ENCODE measurements around the gene LRRTM2. TPM values are rescaled to one million over a fixed set of nuclear protein-coding genes. Genes with fewer than 3 reads are reported as not detected.

LRRTM2 gene
- total RNA-seq, 1 donor from 2014 or later: 0.13 TPM

- Mint-ChIP-seq H3K27me3 (ENCODE audit: low read depth) (no peaks in the 10 kb centered on the region), H3K4me3 (no peak overlapping the region), H3K4me1 (peaks cover 15% of the 10 kb centered on the region), H3K27ac (no peak overlapping the region), H3K36me3 (peaks cover 62% of the 10 kb centered on the region), H3K9me3 (peaks cover 5% of the 10 kb centered on the region)
- TF ChIP-seq CTCF (IDR thresholded peaks at IDR 0.05; ENCODE audit: unreplicated experiment): no peak
- DNase-seq (ENCODE audit: low spot score in 2 of 2, unreplicated experiment in 2 of 2): no peak
Measured at GRCh38 chr5:138903130-138903775, 28.1 kb upstream of the LRRTM2 start.

DNA sequence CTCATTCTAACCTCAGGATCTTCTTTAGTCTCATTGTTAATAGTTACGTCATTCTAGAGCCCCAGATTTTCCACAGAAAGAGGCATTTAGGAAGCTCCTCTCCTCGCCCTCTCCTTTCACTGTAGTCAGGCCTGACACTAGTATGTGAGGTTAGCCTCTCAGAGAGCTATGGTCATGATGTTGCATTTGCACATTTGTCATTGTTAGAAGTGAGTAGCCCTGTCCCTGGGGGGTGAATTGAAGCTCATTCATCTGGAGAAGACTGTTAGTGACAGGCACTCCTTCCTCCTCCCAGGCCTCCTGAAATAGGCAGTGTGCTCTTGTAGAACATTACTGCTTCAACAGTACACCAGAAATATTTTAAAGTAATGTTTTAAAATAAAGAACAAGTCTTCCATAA, 26.6 kb upstream of the LRRTM2 start:
- no peak overlapping the region for H3K27ac Mint-ChIP-seq
- no peak for DNase-seq (ENCODE audit: low spot score in 2 of 2, unreplicated experiment in 2 of 2)
- H3K36me3 Mint-ChIP-seq: peaks cover 66% of the 10 kb centered on the region
- H3K9me3 Mint-ChIP-seq: peaks cover 5% of the 10 kb centered on the region
- H3K27me3 Mint-ChIP-seq (ENCODE audit: low read depth): no peaks in the 10 kb centered on the region
- no peak for TF ChIP-seq CTCF (IDR thresholded peaks at IDR 0.05; ENCODE audit: unreplicated experiment)
- H3K4me1 Mint-ChIP-seq: peaks cover 15% of the 10 kb centered on the region
- H3K4me3 Mint-ChIP-seq: no peak overlapping the region

- H3K27ac Mint-ChIP-seq: peak overlapping the region; percentile 66
- DNase-seq (ENCODE audit: low spot score in 2 of 2, unreplicated experiment in 2 of 2): no peak
- peaks cover 5% of the 10 kb centered on the region for H3K9me3 Mint-ChIP-seq
- no peak overlapping the region for H3K4me3 Mint-ChIP-seq
- no peak for TF ChIP-seq CTCF (IDR thresholded peaks at IDR 0.05; ENCODE audit: unreplicated experiment)
- H3K4me1 Mint-ChIP-seq: peaks cover 15% of the 10 kb centered on the region
- no peaks in the 10 kb centered on the region for H3K27me3 Mint-ChIP-seq (ENCODE audit: low read depth)
- peaks cover 56% of the 10 kb centered on the region for H3K36me3 Mint-ChIP-seq
Measured at GRCh38 chr5:138900281-138900965, 25.3 kb upstream of the LRRTM2 start.

DNA sequence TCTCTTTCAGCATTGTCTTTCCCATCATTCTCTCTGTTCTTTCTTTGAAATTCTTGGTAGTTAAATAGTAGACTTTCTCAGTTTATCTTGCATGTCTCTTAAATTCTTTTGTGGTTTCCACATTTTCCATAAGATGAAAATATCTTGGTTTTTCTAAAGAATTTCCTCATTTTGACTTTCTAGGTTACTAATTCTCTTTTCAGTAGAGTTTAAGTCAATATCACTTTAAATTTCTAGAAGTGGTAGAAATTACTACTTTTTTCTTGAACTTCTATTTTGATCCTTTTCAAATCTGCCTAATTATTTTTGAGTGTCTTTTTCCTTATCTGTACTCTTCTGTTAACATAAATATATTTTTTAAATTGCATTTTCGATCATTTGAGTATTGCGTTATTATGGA, 23.6 kb upstream of the LRRTM2 start:
- peaks cover 54% of the 10 kb centered on the region for H3K36me3 Mint-ChIP-seq
- H3K9me3 Mint-ChIP-seq: peaks cover 5% of the 10 kb centered on the region
- H3K27me3 Mint-ChIP-seq (ENCODE audit: low read depth): no peaks in the 10 kb centered on the region
- no peak for TF ChIP-seq CTCF (IDR thresholded peaks at IDR 0.05; ENCODE audit: unreplicated experiment)
- no peak for DNase-seq (ENCODE audit: low spot score in 2 of 2, unreplicated experiment in 2 of 2)
- H3K4me3 Mint-ChIP-seq: no peak overlapping the region
- H3K4me1 Mint-ChIP-seq: peaks cover 15% of the 10 kb centered on the region
- H3K27ac Mint-ChIP-seq: no peak overlapping the region

- DNase-seq (ENCODE audit: low spot score in 2 of 2, unreplicated experiment in 2 of 2): no peak
- Mint-ChIP-seq H3K36me3 (peaks cover 50% of the 10 kb centered on the region), H3K27ac (no peak overlapping the region), H3K27me3 (ENCODE audit: low read depth) (no peaks in the 10 kb centered on the region), H3K4me1 (peaks cover 15% of the 10 kb centered on the region), H3K4me3 (no peak overlapping the region), H3K9me3 (peaks cover 5% of the 10 kb centered on the region)
- TF ChIP-seq CTCF (IDR thresholded peaks at IDR 0.05; ENCODE audit: unreplicated experiment): no peak
Measured at GRCh38 chr5:138898299-138898698, 23.2 kb upstream of the LRRTM2 start.
